COLO668 (cell line): ENCODE measurements around the gene DNASE2B.

Experiments
- DNase-seq: peaks from one replicate; lab custom pipeline; 2025; ENCODE audit not compliant: unreplicated experiment; lab: John Stamatoyannopoulos, UW

DNASE2B gene

GRCh38 chr1:84398175-84399155 lies at the start of gene DNASE2B:
DNASE2B (plus strand) TSS chr1:84398484; CDS start chr1:84398565, 81 bp downstream.
- no peak for DNase-seq

GRCh38 chr1:84348759-84349158 lies 49.5 kb upstream of the DNASE2B start:
- no peak for DNase-seq

DNA sequence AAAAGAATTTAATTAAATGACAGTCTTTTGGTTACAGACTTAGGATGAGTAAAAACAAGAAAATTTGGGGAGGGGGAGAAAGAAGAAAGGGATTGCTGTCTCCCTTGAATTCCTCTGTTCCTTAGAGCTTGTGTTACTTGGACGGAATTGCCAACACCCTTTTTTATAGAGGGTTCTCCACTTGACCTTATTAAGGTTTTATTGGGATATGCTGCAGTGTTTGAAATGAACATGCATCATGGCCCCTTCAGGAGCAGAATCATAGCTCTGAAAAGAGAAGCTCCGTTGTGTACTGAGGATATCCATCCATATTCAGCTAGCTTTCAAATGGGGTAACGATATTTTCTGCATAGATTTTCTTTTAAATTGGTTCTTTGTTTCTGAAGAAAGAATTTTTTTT lies 48.2 kb upstream of the DNASE2B start:
- DNase-seq, result no peak

GRCh38 chr1:84350550-84350949 lies 47.7 kb upstream of the DNASE2B start:
- no peak for DNase-seq

GRCh38 chr1:84352298-84353106 lies 45.8 kb upstream of the DNASE2B start:
- DNase-seq, result no peak

DNA sequence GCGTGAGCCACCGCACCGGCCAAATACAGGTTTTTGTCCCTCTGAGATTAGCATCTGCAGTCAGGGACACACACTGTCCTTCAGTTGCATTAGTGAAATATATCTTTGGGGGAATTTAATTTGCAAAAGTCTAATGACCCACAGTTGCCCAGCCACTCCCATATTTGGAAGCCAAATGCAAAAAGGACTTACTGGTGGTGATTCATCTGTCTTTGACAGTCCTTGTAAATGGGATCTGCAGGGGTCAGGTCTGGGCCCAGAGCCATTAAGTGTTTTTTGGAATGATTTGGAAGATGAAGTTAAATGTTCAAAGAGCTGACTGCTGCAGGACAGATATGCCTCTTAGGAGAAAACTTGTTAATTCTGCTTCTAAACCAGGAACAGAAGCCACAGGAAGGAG lies 44.6 kb upstream of the DNASE2B start:
- no peak for DNase-seq

- DNase-seq, result no peak
These were observed 42.7 kb upstream of the DNASE2B start for GRCh38 chr1:84355556-84355955.

DNA sequence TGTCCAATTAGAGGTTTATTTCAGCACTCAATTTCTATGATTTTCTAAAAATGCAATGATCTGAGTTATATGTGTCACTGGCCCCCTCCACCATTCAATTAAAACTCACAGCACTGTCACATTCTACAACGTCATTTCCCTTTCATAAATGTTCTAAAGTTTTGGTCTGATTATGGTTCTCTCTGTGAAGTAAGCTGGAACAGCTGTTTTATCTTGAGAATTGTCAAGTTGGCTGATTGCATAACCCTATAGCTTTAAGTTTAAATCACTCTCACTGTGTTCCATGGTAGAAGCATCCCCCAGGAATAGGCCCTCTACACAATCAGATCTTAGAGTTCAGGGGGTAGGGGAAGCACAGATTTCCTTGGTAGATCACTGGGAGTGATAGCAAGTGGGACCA lies 41.4 kb upstream of the DNASE2B start:
- no peak for DNase-seq

DNA sequence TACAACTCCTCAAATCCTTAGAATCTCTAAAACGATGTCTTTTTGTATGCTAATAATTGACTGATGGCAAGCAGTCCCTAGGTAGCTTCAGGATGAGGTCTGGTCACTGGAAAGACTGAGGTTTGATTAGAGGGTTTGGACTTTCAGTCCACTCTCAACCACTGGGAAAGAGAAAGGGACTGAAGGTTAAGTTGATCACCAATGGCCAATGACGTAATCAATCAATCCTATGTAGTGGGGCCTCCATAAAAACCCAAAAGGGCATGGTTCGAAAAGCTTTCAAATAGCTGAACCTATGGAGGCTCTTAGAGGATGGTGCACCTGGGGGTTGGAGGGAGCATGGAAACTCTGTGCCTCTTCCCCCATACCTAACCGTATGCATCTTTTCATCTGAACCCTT lies 39.6 kb upstream of the DNASE2B start:
- no peak for DNase-seq

DNA sequence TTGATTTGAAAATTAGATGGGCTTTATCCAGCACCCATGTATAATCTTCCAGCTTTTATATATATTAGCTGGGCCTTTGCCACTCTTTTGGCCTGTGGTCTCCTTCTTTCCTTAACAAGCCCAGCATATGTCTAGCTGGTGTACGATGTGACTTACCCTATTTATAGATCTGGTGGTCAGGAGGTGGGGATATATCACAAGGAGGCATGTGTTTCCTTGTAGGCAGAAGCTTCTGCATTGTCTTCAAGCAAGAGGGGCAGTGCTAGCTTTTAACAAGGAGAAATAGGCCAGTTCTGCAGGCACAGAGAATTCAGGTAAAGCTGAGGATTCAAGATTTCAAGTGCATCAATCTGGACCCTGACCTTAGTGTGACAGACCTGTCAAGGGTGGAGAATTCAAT lies 38.0 kb upstream of the DNASE2B start:
- no peak for DNase-seq

DNA sequence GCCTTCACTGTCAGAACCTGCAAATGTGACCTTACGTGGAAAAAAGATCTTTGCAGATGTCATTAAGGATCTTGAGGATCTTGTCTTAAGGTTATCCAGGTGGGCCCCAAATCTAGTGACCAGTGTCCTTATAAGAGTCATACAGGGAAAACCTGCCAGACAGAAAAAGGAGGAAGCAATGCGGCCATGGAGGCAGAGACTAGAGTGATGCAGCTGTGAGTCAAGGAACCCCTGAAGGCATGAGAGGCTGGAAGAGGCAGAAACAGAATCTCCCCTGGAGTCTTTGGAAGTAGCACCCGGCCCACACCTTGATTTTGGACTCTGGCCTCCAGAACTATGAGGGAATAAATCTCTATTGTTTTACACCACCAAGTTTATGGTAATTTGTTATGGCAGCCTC lies 36.5 kb upstream of the DNASE2B start:
- no peak for DNase-seq

- DNase-seq, result no peak
These were observed 35.3 kb upstream of the DNASE2B start for GRCh38 chr1:84363019-84363418.

- DNase-seq, result no peak
These were observed 34.7 kb upstream of the DNASE2B start for GRCh38 chr1:84363622-84364021.

DNA sequence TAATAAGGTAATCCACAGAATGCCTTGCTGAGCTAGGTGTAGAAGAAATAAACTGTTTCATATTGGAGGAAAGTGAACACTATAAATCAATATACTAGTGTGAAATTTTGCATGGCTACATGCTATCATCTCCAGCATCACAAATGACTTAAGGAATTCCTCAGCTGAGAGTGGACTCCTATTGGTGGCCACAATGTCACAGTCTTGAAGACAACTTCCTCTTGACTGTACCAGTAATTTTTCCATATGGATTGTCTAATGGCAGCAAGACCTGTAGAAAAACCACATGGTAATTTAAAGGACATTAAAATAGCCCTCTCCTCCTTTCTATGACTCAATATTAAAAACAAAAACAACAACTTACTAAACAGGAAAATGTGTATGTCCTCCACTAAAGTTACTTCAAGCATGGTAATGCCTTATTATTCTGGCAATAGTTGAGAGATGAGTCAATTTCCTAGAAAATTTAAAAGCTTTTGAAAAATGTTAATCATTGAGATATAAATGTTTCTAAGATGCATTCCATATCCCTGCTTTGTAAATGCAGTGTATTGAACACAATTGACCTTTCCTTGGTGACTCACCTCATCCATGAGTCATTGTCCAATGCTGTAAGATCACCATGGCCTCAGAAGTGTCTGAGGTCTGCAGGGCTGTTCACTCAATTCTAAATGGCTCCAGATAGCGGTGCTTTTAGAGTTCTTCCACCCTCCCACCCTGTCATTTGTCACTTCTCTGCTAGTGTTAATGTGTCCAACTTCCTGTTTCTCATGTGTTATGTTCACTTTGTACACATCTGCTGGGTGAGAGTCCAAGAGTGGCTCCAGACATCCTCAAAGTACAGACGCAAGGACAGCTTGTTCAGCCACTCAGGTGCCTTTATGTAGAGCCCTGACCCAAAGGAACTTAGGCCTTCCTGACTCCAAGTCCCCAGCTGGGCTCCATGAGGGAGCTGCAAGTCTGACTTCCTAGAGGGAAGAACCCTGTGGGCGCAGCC lies 32.8 kb upstream of the DNASE2B start:
- peak; percentile 35 for DNase-seq

GRCh38 chr1:84366786-84367185 lies 31.5 kb upstream of the DNASE2B start:
- DNase-seq, result no peak

DNA sequence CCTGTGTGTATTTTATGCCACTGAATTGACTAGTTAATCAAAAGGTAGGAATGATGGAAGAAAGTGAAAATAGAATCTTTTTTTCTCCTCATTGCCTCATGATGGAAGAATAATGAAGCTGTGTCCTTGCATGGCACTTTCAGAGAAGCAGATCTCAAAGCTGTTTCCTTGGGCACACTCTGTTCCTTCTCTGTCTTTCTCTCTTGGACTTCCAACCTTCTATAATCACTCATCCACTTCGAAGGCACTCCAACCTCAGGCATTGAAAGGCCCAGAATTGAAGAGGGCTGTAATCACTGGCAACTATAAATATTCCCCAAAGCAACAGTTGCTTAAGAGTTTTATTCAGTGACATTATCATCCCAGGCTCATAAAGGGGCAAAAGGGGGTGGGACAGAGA lies 31.1 kb upstream of the DNASE2B start:
- no peak for DNase-seq

- DNase-seq, result no peak
These were observed 29.8 kb upstream of the DNASE2B start for GRCh38 chr1:84368441-84368840.

GRCh38 chr1:84370266-84370665 lies 28.0 kb upstream of the DNASE2B start:
- DNase-seq, result no peak

DNA sequence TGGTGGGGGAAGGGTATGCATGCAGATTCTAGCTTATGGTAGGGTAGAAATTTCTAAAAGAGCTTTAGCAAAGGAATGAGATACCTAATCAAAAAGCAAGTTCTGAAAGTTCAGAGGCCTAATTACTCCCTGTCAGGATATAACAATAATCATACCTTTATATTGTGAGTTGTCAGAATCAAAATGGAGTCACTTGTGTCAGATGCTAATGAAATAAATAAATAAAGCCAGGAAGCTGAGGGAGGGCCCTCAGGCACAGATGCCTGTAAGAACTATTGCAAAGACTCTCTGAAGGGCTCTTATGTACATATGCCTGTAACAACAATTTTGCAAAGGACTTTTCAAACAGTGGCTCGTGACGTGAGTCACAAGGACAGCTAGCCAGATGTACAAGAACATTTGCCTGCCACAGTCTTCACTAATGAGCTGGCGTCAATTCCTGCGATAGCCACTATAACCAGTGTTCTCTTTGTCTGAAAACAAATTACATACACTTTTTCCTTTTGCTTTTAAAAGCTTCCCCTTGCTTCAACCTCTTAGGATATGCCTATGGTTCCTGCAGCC lies 27.4 kb upstream of the DNASE2B start:
- no peak for DNase-seq

- DNase-seq, result no peak
These were observed 24.7 kb upstream of the DNASE2B start for GRCh38 chr1:84373436-84374141.
